ENCODE results near the gene CRYBB3. TPM values are rescaled to one million over a fixed set of nuclear protein-coding genes. Genes with fewer than 3 reads are reported as not detected.

CRYBB3 gene
- total RNA-seq, 4 donors from 2014 or later: 2.3 TPM; not detected in 3

DNA sequence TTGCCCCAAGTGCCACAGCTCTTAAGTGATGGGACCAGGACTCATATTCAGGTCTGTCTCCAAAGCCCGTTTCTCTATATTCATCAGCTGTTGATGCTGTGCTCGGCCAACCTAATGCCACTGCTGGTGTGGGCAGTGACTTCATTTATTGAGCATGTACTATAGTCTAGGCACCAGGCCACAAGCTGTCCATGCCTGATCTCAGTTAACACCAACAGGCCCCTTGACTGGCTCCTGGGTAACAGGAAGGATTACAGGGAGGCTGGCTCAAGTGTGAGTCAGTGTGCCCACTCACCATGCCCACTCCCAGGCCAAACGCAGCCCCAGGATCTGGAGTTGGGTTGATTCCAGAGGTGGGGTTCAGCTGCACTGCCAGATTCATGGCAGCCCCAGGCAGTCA, 11.1 kb downstream of the CRYBB3 start:
- TF ChIP-seq, protein P1, sequence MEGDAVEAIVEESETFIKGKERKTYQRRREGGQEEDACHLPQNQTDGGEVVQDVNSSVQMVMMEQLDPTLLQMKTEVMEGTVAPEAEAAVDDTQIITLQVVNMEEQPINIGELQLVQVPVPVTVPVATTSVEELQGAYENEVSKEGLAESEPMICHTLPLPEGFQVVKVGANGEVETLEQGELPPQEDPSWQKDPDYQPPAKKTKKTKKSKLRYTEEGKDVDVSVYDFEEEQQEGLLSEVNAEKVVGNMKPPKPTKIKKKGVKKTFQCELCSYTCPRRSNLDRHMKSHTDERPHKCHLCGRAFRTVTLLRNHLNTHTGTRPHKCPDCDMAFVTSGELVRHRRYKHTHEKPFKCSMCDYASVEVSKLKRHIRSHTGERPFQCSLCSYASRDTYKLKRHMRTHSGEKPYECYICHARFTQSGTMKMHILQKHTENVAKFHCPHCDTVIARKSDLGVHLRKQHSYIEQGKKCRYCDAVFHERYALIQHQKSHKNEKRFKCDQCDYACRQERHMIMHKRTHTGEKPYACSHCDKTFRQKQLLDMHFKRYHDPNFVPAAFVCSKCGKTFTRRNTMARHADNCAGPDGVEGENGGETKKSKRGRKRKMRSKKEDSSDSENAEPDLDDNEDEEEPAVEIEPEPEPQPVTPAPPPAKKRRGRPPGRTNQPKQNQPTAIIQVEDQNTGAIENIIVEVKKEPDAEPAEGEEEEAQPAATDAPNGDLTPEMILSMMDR (IDR thresholded peaks at IDR 0.05): no peak
- TF ChIP-seq POLR2A (IDR thresholded peaks at IDR 0.05): no peak
- Histone ChIP-seq H3K27ac (no peak overlapping the region), H3K9me3 (no peaks in the 10 kb centered on the region), H3K4me3 (no peak overlapping the region), H3K27me3 (no peaks in the 10 kb centered on the region), H3K36me3 (no peaks in the 10 kb centered on the region), H3K4me1 (no peaks in the 10 kb centered on the region)
- DNase-seq: no peak

DNA sequence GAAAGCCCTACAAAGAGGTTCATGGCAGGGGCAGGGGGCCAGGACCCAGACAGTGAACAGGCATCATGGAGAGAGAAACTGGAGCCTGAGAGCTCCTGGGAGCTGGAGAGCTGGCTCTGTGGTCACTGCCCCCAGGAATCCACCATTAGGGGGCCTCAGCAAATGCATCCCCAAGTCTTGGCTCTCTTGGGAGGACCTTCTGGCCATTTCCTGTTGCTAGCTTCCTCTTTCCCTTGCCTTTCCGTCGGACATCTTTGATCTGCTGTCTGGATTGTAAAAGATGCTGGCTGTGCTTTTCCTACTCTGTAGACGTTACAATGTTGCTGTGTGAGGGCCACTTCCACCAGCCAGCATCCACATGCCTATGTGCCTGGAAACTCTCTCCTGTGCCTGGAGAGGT, 12.7 kb downstream of the CRYBB3 start:
- Histone ChIP-seq H3K4me3 (no peak overlapping the region), H3K27me3 (no peaks in the 10 kb centered on the region), H3K36me3 (no peaks in the 10 kb centered on the region), H3K9me3 (no peaks in the 10 kb centered on the region), H3K4me1 (no peaks in the 10 kb centered on the region), H3K27ac (no peak overlapping the region)
- DNase-seq: no peak
- TF ChIP-seq POLR2A (IDR thresholded peaks at IDR 0.05): no peak
- TF ChIP-seq, protein P1 (IDR thresholded peaks at IDR 0.05): no peak

DNA sequence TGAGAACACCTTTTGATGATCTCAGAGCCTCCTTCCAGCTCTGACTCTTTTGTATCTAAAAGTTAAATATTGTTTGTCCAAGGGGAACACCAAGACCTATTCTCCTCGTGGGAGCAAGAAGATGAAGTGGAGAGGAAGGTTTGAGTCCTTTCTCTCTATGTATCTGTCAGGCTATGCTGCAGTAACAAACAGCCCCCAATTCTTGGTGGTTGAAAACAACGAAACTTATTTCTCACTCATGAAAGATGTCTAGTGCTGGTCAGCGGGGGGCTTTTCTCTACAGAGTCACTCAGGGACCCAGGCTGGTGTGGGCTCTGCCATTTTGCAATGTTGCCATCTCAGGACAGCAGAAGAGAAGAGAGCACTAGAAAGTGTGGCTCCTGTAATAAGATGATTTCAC, 13.6 kb downstream of the CRYBB3 start:
- DNase-seq: no peak
- no peaks in the 10 kb centered on the region for H3K4me1 ChIP-seq

DNA sequence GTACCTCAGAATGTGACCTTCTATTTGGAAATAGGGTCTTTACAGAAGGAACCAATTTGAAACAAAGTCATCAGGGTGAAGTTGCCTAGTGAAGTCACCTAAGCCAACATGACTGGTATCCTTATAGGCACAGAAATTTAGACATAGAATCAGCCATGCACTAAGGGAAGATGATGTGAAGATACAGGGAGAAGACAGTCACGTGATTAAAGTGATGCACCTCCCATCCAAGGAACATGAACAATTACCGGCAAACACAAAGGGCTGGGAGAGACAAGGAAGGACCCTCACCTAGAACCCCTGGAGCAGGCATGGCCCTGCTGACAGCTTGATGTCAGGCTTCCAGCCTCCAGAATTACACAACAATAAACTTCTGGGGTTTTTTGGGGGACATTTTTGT, 16.6 kb downstream of the CRYBB3 start:
- TF ChIP-seq, protein P1 (IDR thresholded peaks at IDR 0.05): no peak
- no peak for TF ChIP-seq POLR2A (IDR thresholded peaks at IDR 0.05)
- Histone ChIP-seq H3K36me3 (no peaks in the 10 kb centered on the region), H3K4me3 (no peak overlapping the region), H3K9me3 (no peaks in the 10 kb centered on the region), H3K27me3 (no peaks in the 10 kb centered on the region), H3K27ac (no peak overlapping the region), H3K4me1 (no peaks in the 10 kb centered on the region)
- DNase-seq: no peak

More for the DNA sequence above, 13.6 kb downstream of the CRYBB3 start:
- H3K36me3 ChIP-seq: no peaks in the 10 kb centered on the region
- no peaks in the 10 kb centered on the region for H3K27me3 ChIP-seq
- TF ChIP-seq POLR2A (IDR thresholded peaks at IDR 0.05): no peak
- TF ChIP-seq, protein P1 (IDR thresholded peaks at IDR 0.05): no peak
- no peak overlapping the region for H3K4me3 ChIP-seq
- H3K27ac ChIP-seq: no peak overlapping the region
- no peaks in the 10 kb centered on the region for H3K9me3 ChIP-seq

DNA sequence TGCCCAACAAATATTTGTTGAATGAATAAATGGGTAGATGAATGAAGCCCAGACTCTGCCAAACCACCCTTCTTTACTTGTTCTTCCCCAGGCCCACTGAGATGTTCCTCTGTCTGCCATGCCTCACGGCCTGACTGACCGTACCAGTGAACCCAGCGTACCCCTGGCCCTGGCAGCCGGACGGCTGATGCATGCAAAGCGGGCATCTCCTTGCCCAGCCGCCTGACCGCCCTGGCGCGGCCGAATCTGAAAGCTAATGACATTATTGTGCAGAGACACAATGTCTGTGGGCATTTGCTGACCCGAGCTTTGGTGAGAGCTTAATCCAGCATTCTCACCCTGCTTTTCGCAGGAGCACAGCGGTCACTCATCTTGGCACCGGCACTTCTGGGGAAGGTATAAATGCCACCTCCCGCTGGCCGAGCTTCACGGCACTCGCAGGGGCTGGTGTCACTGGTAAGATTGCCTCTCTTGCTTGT, 19.6 kb downstream of the CRYBB3 start, which contains the start of gene CRYBB2:
CRYBB2 (plus strand) TSS at position 429 of the 479 bp plus-strand sequence. CDS start 1,791 bp downstream, outside the sequence.
- no peak within 1 kb of the TSS for H3K4me3 ChIP-seq
- no peak for TF ChIP-seq POLR2A (IDR thresholded peaks at IDR 0.05)
- TF ChIP-seq, protein P1 (IDR thresholded peaks at IDR 0.05): no peak
- H3K27ac ChIP-seq: no peak within 1 kb of the TSS
- H3K27me3 ChIP-seq: no peaks in the 10 kb centered on the region
- DNase-seq: no peak
- no peaks in the 10 kb centered on the region for H3K36me3 ChIP-seq
- H3K9me3 ChIP-seq: no peaks in the 10 kb centered on the region
- H3K4me1 ChIP-seq: no peaks in the 10 kb centered on the region

DNA sequence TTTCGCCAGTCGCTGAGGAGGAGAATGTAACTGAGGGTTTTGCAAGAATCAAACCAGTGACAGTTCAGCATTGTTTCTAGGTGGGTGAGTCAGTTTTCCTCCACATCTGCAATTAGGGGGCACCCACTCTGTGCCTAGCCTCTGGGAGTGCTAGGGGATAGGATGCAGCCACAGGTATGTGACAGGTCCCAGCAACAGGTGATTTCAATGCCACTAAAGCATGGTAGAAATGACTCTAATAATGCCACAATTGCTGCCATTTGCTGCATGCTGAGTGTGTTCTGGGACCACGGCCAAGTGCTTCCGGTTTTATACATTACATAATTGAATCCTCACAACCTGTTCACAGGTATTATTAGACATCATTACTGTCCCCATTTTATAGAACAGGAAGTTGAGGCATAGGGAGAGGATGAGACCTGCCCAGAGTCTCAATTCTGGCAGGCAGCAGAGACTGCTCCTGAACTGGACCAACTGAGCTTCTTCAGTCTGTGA, 20.3 kb downstream of the CRYBB3 start:
- Histone ChIP-seq H3K4me3 (no peak overlapping the region), H3K9me3 (no peaks in the 10 kb centered on the region), H3K36me3 (no peaks in the 10 kb centered on the region), H3K27ac (no peak overlapping the region), H3K4me1 (no peaks in the 10 kb centered on the region), H3K27me3 (no peaks in the 10 kb centered on the region)
- DNase-seq: no peak
- TF ChIP-seq POLR2A (IDR thresholded peaks at IDR 0.05): no peak
- TF ChIP-seq, protein P1 (IDR thresholded peaks at IDR 0.05): no peak
